K562 (cell line): Measurements from ENCODE around the gene SNX1. TPM values are rescaled to one million over a fixed set of nuclear protein-coding genes. Genes with fewer than 3 reads are reported as not detected.
A peak's percentile ranks its signal among the peaks of the same experiment; 100 is the strongest.

Source experiments
- ATAC-seq: fragments of 200-7000 bp; cut with Tn5 transposase; 3 replicates; pipeline ENCODE4 v1.9.1; 2020; ENCODE audit warnings: moderate library complexity
- BruUV-seq: library from RNA; stranded (reverse); fragments of 400-500 nt; replicated peaks from 2 replicates; lab custom pipeline; 2021; lab: Mats Ljungman, UMichigan
- CTCF ChIA-PET: fragments of 300-600 bp; formaldehyde crosslinking; extraction: SDS; loops from one replicate; lab custom pipeline; 2021; ENCODE audit warnings: low intra/inter-chr PET ratio; lab: Yijun Ruan, JAX
- POLR2A ChIA-PET: fragments of 300-600, 350-650 bp; sonication (Branson Sonifier 250); formaldehyde crosslinking; extraction: SDS; loops from one replicate; lab custom pipeline; 2021; ENCODE audit warnings: antibody characterized with exemption, inconsistent platforms; lab: Yijun Ruan, JAX
- DNase-seq, 4 experiments: peaks; one replicate each; pipeline versions ENCODE4 v3.0.0 to v3.0.0-alpha.2; 2011 to 2018; ENCODE audit warnings: low spot score in 3 of 4, mixed read lengths in 3 of 4; ENCODE audit errors: extremely low read depth in 1 of 4
- FAIRE-seq: peaks from 2 replicates; lab custom pipeline; 2011; peaks lifted over from hg19 to GRCh38; lab: Jason Lieb, UNC
- H2AFZ ChIP-seq: 2 replicates; pipeline ENCODE4 v1.6.0; 2011; ENCODE audit warnings: low read depth, low read length, control low read depth, inconsistent platforms
- H3K27ac ChIP-seq: fragments of 200-600 bp; 3 replicates; pipeline ENCODE4 v1.8.0; 2011; ENCODE audit warnings: low read depth, mild to moderate bottlenecking, control low read depth, inconsistent platforms, low read length, moderate library complexity, mixed read lengths; ENCODE audit errors: extremely low read depth
- H3K27me3 ChIP-seq, 2 experiments: fragments of 300-600 bp in 1 of 2; 2 replicates in 1 of 2; 3 replicates in 1 of 2; pipeline versions ENCODE4 v1.6.0 to v1.8.0; 2011; ENCODE audit warnings: inconsistent platforms in 2 of 2, low read length in 2 of 2, mild to moderate bottlenecking in 1 of 2, mixed read lengths in 1 of 2, moderate library complexity in 1 of 2; ENCODE audit not compliant: control insufficient read depth in 2 of 2, insufficient read depth in 2 of 2
- H3K36me3 ChIP-seq: fragments of 300-600 bp; 3 replicates; pipeline ENCODE4 v1.8.0; 2011; ENCODE audit warnings: mild to moderate bottlenecking, low read length, inconsistent platforms; ENCODE audit not compliant: control insufficient read depth, insufficient read depth
- H3K4me1 ChIP-seq, 2 experiments: fragments of 200-600 bp in 1 of 2; replicated peaks in 1 of 2; 2 replicates in 1 of 2; 3 replicates in 1 of 2; pipeline versions ENCODE4 v1.5.1 to v1.8.0; 2011; ENCODE audit warnings: inconsistent platforms in 2 of 2, low read length in 2 of 2, mild to moderate bottlenecking in 1 of 2, mixed read lengths in 1 of 2, moderate library complexity in 1 of 2; ENCODE audit not compliant: control insufficient read depth in 2 of 2, insufficient read depth in 2 of 2
- H3K4me2 ChIP-seq: 2 replicates; pipeline ENCODE4 v1.6.1; 2011; ENCODE audit warnings: low read length, control low read depth, inconsistent platforms, mixed read lengths; ENCODE audit not compliant: insufficient read depth
- H3K4me3 ChIP-seq: fragments of 200-600 bp; sonication (generic), shearing (Covaris generic); 2 replicates; pipeline ENCODE4 v1.5.1; 2016; ENCODE audit warnings: control low read depth, inconsistent platforms
- H3K79me2 ChIP-seq: fragments of 200-600 bp; 3 replicates; pipeline ENCODE4 v1.8.0; 2011; ENCODE audit warnings: low read length, inconsistent platforms; ENCODE audit not compliant: control insufficient read depth, insufficient read depth
- H3K9ac ChIP-seq, 2 experiments: 2 replicates each; pipeline versions ENCODE4 v1.6.0 to v1.6.1; 2011; ENCODE audit warnings: low read depth in 2 of 2, low read length in 2 of 2, control low read depth in 1 of 2, inconsistent platforms in 1 of 2, mild to moderate bottlenecking in 1 of 2, mixed read lengths in 1 of 2; ENCODE audit not compliant: insufficient read depth in 1 of 2
- H3K9me1 ChIP-seq: one replicate; pipeline ENCODE4 v1.6.0; 2011; ENCODE audit warnings: inconsistent platforms, mild to moderate bottlenecking, low read length, moderate library complexity; ENCODE audit not compliant: control insufficient read depth, insufficient read depth
- H3K9me3 ChIP-seq: replicated peaks from 2 replicates; pipeline ENCODE4 v1.5.1; 2011; ENCODE audit warnings: low read depth, low read length, inconsistent platforms; ENCODE audit not compliant: control insufficient read depth, insufficient read depth
- H4K20me1 ChIP-seq: replicated peaks from 2 replicates; pipeline ENCODE4 v1.6.1; 2011; ENCODE audit warnings: low read length, inconsistent platforms, mixed read lengths; ENCODE audit not compliant: control insufficient read depth, insufficient read depth
- ARID1B ChIP-seq: fragments of 450-650 bp; IDR thresholded peaks from 2 replicates; pipeline ENCODE4 v1.6.1; 2016; ENCODE audit warnings: antibody characterized with exemption, mild to moderate bottlenecking, inconsistent platforms
- CBFA2T3 ChIP-seq: fragments of 450-650 bp; IDR thresholded peaks from 2 replicates; pipeline ENCODE4 v1.6.1; 2017
- HNRNPLL ChIP-seq: fragments of 200-400 bp; formaldehyde crosslinking; IDR thresholded peaks from 2 replicates; pipeline ENCODE4 v1.6.1; 2017; ENCODE audit warnings: low read length, low read depth, mild to moderate bottlenecking; ENCODE audit not compliant: poor library complexity, severe bottlenecking
- POLR2G ChIP-seq: fragments of 200-400 bp; formaldehyde crosslinking; IDR thresholded peaks from 2 replicates; pipeline ENCODE4 v1.6.1; 2017; ENCODE audit warnings: low read depth, mild to moderate bottlenecking, antibody characterized with exemption, low read length, moderate library complexity
- TAL1 ChIP-seq: fragments of 450-650 bp; IDR thresholded peaks from 2 replicates; pipeline ENCODE4 v1.6.1; 2016; ENCODE audit warnings: mild to moderate bottlenecking
- TCF3 ChIP-seq: sonication (generic); formaldehyde crosslinking; IDR thresholded peaks from 2 replicates; pipeline ENCODE4 v1.4.0; 2020; ENCODE audit warnings: mild to moderate bottlenecking, missing genetic modification reagents
- TEAD4 ChIP-seq, 2 experiments: sonication (generic) in 1 of 2; formaldehyde crosslinking in 1 of 2; IDR thresholded peaks; 2 replicates each; pipeline versions ENCODE4 v1.6.1 to v1.8.0; 2012 to 2022; ENCODE audit warnings: borderline replicate concordance in 1 of 2, inconsistent platforms in 1 of 2, low read length in 1 of 2, mild to moderate bottlenecking in 1 of 2, missing genetic modification reagents in 1 of 2
- TFAM ChIP-seq: fragments of 250-450 bp; sonication (Bioruptor Pico); conservative IDR thresholded peaks from 2 replicates; pipeline ENCODE4 v1.5.0; 2021; ENCODE audit warnings: mild to moderate bottlenecking, moderate library complexity
- ZBTB33 ChIP-seq: sonication (generic); formaldehyde crosslinking; IDR thresholded peaks from 2 replicates; pipeline ENCODE4 v1.8.1; 2023; ENCODE audit warnings: mild to moderate bottlenecking, missing genetic modification reagents
- ZNF644 ChIP-seq: fragments of 200-800 bp; sonication (Bioruptor generic); IDR thresholded peaks from 2 replicates; pipeline ENCODE4 v1.6.1; 2016; ENCODE audit warnings: low read depth, missing genetic modification characterization, missing compliant biosample characterization
- ZNF696 ChIP-seq: fragments of 250-450 bp; sonication (Bioruptor Pico); conservative IDR thresholded peaks from 2 replicates; pipeline ENCODE4 v1.4.0; 2020; ENCODE audit warnings: mild to moderate bottlenecking, moderate library complexity
- WGBS: fragments of 100-300 bp; shearing (Covaris generic); methylation state at CpG from one replicate; pipeline ENCODE4 v1.1.6; 2016; ENCODE audit warnings: low coverage, mixed read lengths; ENCODE audit not compliant: insufficient coverage; ENCODE audit errors: missing lambda C conversion rate; 5-methylcytosine and 5-hydroxymethylcytosine counted together
- in situ Hi-C: fragments of 300-500 bp; cut with MboI; formaldehyde crosslinking; loops from 4 replicates; pipeline ENCODE4 v1.15.0; 2018; ENCODE audit warnings: inconsistent platforms, mixed read lengths
- intact Hi-C: fragments of 100-400 bp; cut with micrococcal nuclease; formaldehyde crosslinking; loops from 2 replicates; pipeline ENCODE4 v1.14.2; 2022
- polyA plus RNA-seq, 8 experiments: library from polyadenylated mRNA; depleted of rRNA in 4 of 8; stranded (reverse) in 5 of 8; unstranded in 3 of 8; fragments of >200 nt; fragmentation: Nextera tagmentation in 2 of 8; fragmentation: Illumina TruSeq in 1 of 8; extraction: Ambion mirVana in 2 of 8; extraction: Trizol in 1 of 8; gene quantifications; 2 replicates each; pipeline versions ENCODE4 v1.2.1 to v1.2.3, GENCODE V29; 2011 to 2014; ENCODE audit warnings: inconsistent platforms in 1 of 8, missing spikeins in 1 of 8
- total RNA-seq, 7 experiments: library from RNA; depleted of rRNA in 6 of 7; stranded (reverse); fragments of >200 nt in 6 of 7; fragmentation: Illumina TruSeq in 2 of 7; extraction: Trizol in 2 of 7; gene quantifications; 2 replicates each; pipeline versions ENCODE4 v1.2.1 to v1.2.3, GENCODE V29; 2011 to 2021; ENCODE audit warnings: low replicate concordance in 1 of 7

The SNX1 gene
- total and polyA plus RNA-seq, 9 of the 15 experiments (the other 6 are each of a cell fraction or from before 2014, with no cell fraction given) = 11.0 to 105 (median 59.9) TPM

- H3K4me2 ChIP-seq = no peak overlapping the region
- DNase-seq (no peak), ATAC-seq (peak; percentile 31), FAIRE-seq (no peak)
- no peak overlapping the region for H3K4me3 ChIP-seq
- peaks cover 16 to 29% of the 10 kb centered on the region in 2 experiments; a peak in 4 of 5 replicates for H3K4me1 ChIP-seq
- no TSS peak for BruUV-seq
- POLR2A ChIA-PET = interaction anchor here (0.6 to 1.0 kb wide), 3 partner anchors 8 to 43 kb away, joined by 3 to 8 read pairs (median 3); partner anchors contain the start of gene SNX1
- CTCF ChIA-PET = no interaction called here
- H2AFZ ChIP-seq = no peak overlapping the region
- in situ Hi-C loops = no loop called here
- H3K79me2 ChIP-seq = no peaks in the 10 kb centered on the region
- WGBS = 53% methylated on average over 4 of the region's 4 CpGs
- TF ChIP-seq CBFA2T3 (peak; percentile 62), TCF3 (CRISPR knock-in tag) (0 out of 2 replicates have a peak, but pooled peaks have one; percentile 28), TFAM (CRISPR knock-in tag) (no peak), ZBTB33 (CRISPR knock-in tag) (no peak), HNRNPLL (no peak), ZNF644 (tag) (no peak), ZNF696 (no peak), TEAD4 (IDR thresholded peaks at IDR 0.05; ENCODE audit: low read length) (0 out of 2 replicates have a peak, but pooled peaks have one; percentile 35), TEAD4 (CRISPR knock-in tag; IDR thresholded peaks at IDR 0.05; ENCODE audit: borderline replicate concordance) (no peak), TAL1 (peak; percentile 45; the same call in 1 of the 2 replicates), POLR2G (no peak), ARID1B (0 out of 2 replicates have a peak, but pooled peaks have one; percentile 21)
- peaks cover 18% of the 10 kb centered on the region; the same call in 1 of the 2 replicates for H4K20me1 ChIP-seq
- H3K9ac ChIP-seq = no peak overlapping the region
- peaks cover 67% of the 10 kb centered on the region for H3K36me3 ChIP-seq
- H3K27me3 ChIP-seq = no peaks in the 10 kb centered on the region
- H3K9me3 ChIP-seq = no peaks in the 10 kb centered on the region
- intact Hi-C loops = no loop called here
- no peaks in the 10 kb centered on the region for H3K9me1 ChIP-seq
- H3K27ac ChIP-seq = no peak overlapping the region
These were observed 42.7 kb downstream of the SNX1 start for GRCh38 chr15:64138331-64138941.
